IMR-90 (cell line): ENCODE data around the gene RNF41. TPM values are rescaled to one million over a fixed set of nuclear protein-coding genes. Genes with fewer than 3 reads are reported as not detected.

Experiments used
- ATAC-seq: fragments of 200-7000 bp; cut with Tn5 transposase; 2 replicates; pipeline ENCODE4 v1.9.1; 2020; ENCODE audit warnings: low read depth, mild to moderate bottlenecking, moderate library complexity
- BruUV-seq: library from RNA; stranded (reverse); fragments of 400-500 nt; replicated peaks from 2 replicates; lab custom pipeline; 2021; lab: Mats Ljungman, UMichigan
- CTCF ChIA-PET: fragments of 300-600 bp; formaldehyde crosslinking; extraction: SDS; loops from one replicate; lab custom pipeline; 2021; ENCODE audit warnings: antibody characterized with exemption; lab: Yijun Ruan, JAX
- POLR2A ChIA-PET: fragments of 300-600 bp; sonication (Branson Sonifier 250); formaldehyde crosslinking; loops from one replicate; lab custom pipeline; 2022; ENCODE audit warnings: antibody characterized with exemption; ENCODE audit not compliant: unreplicated experiment; lab: Charles Lee
- DNase-seq: peaks from one replicate; pipeline ENCODE4 v3.0.0; 2013
- H2AFZ ChIP-seq: replicated peaks from 2 replicates; pipeline ENCODE3; 2013; ENCODE audit warnings: low read length, mild to moderate bottlenecking; ENCODE audit not compliant: poor library complexity
- H2AK5ac ChIP-seq: 2 replicates; pipeline ENCODE4 v1.6.1; 2013; ENCODE audit warnings: low read depth, low read length, inconsistent platforms
- H2AK9ac ChIP-seq: replicated peaks from 2 replicates; pipeline ENCODE3; 2013; ENCODE audit warnings: mild to moderate bottlenecking, low read depth, low read length, moderate library complexity; ENCODE audit not compliant: poor library complexity
- H2BK120ac ChIP-seq: 2 replicates; pipeline ENCODE4 v1.6.1; 2013; ENCODE audit warnings: low read depth, low read length, inconsistent platforms
- H2BK15ac ChIP-seq: 3 replicates; pipeline ENCODE4 v1.6.1; 2013; ENCODE audit warnings: low read depth, low read length, inconsistent platforms
- H2BK20ac ChIP-seq: 2 replicates; pipeline ENCODE4 v1.6.1; 2013; ENCODE audit warnings: low read depth, mild to moderate bottlenecking, inconsistent platforms, low read length, moderate library complexity
- H2BK5ac ChIP-seq: 2 replicates; pipeline ENCODE4 v1.6.1; 2013; ENCODE audit warnings: mild to moderate bottlenecking, low read depth, low read length, inconsistent platforms; ENCODE audit not compliant: poor library complexity, severe bottlenecking
- H3K14ac ChIP-seq: replicated peaks from 2 replicates; pipeline ENCODE4 v1.6.1; 2013; ENCODE audit warnings: low read depth, low read length, inconsistent platforms
- H3K18ac ChIP-seq: 2 replicates; pipeline ENCODE4 v1.6.1; 2013; ENCODE audit warnings: low read depth, low read length, control low read depth
- H3K23ac ChIP-seq: 2 replicates; pipeline ENCODE4 v1.6.1; 2013; ENCODE audit warnings: low read depth, low read length, inconsistent platforms
- H3K27ac ChIP-seq: 2 replicates; pipeline ENCODE4 v1.5.1; 2013; ENCODE audit warnings: mild to moderate bottlenecking, control low read depth, low read length; ENCODE audit not compliant: insufficient read depth
- H3K27me3 ChIP-seq: 2 replicates; pipeline ENCODE4 v1.6.1; 2013; ENCODE audit warnings: low read length; ENCODE audit not compliant: control insufficient read depth, insufficient read depth
- H3K36me3 ChIP-seq: 2 replicates; pipeline ENCODE4 v1.6.1; 2013; ENCODE audit warnings: low read length, mixed read lengths; ENCODE audit not compliant: control insufficient read depth, insufficient read depth
- H3K4ac ChIP-seq: 2 replicates; pipeline ENCODE4 v1.6.1; 2013; ENCODE audit warnings: low read depth, low read length, inconsistent platforms
- H3K4me1 ChIP-seq: 2 replicates; pipeline ENCODE4 v1.6.1; 2013; ENCODE audit warnings: low read length, mixed read lengths; ENCODE audit not compliant: control insufficient read depth, insufficient read depth
- H3K4me2 ChIP-seq: 2 replicates; pipeline ENCODE4 v1.6.1; 2013; ENCODE audit warnings: low read depth, mild to moderate bottlenecking, control low read depth, low read length, moderate library complexity
- H3K4me3 ChIP-seq: 2 replicates; pipeline ENCODE4 v1.5.1; 2013; ENCODE audit warnings: low read depth, mild to moderate bottlenecking, control low read depth, low read length, moderate library complexity; ENCODE audit not compliant: insufficient read depth
- H3K56ac ChIP-seq: 2 replicates; pipeline ENCODE4 v1.6.1; 2013; ENCODE audit warnings: low read length, inconsistent platforms; ENCODE audit not compliant: insufficient read depth; ENCODE audit errors: extremely low read depth
- H3K79me1 ChIP-seq, 2 experiments: 2 replicates each; pipeline ENCODE4 v1.6.1; 2013; ENCODE audit warnings: low read length in 2 of 2, inconsistent platforms in 1 of 2, low read depth in 1 of 2
- H3K9ac ChIP-seq: 2 replicates; pipeline ENCODE4 v1.6.1; 2013; ENCODE audit warnings: low read depth, low read length, control low read depth
- H3K9me1 ChIP-seq: 2 replicates; pipeline ENCODE4 v1.6.1; 2013; ENCODE audit warnings: low read length, inconsistent platforms; ENCODE audit not compliant: insufficient read depth
- H3K9me3 ChIP-seq: 2 replicates; pipeline ENCODE4 v1.6.1; 2013; ENCODE audit warnings: low read length; ENCODE audit not compliant: control insufficient read depth, insufficient read depth
- H4K20me1 ChIP-seq: 2 replicates; pipeline ENCODE4 v1.6.1; 2013; ENCODE audit warnings: low read length, inconsistent platforms; ENCODE audit not compliant: insufficient read depth
- H4K5ac ChIP-seq: 2 replicates; pipeline ENCODE4 v1.6.1; 2013; ENCODE audit warnings: mild to moderate bottlenecking, low read depth, low read length, control low read depth
- H4K8ac ChIP-seq, 2 experiments: 2 replicates each; pipeline ENCODE4 v1.6.1; 2013; ENCODE audit warnings: low read depth in 2 of 2, low read length in 2 of 2, control low read depth in 1 of 2, inconsistent platforms in 1 of 2
- H4K91ac ChIP-seq: 2 replicates; pipeline ENCODE4 v1.6.1; 2013; ENCODE audit warnings: low read depth, low read length, inconsistent platforms; ENCODE audit not compliant: insufficient read depth
- CTCF ChIP-seq: conservative IDR thresholded peaks from 2 replicates; pipeline ENCODE4 v1.5.1; 2012; ENCODE audit warnings: mild to moderate bottlenecking, low read depth, low read length, improper control_type of control experiment
- FOS ChIP-seq: fragments of 150-350 bp; IDR thresholded peaks from 2 replicates; pipeline ENCODE4 v1.6.1; 2016; ENCODE audit warnings: low read depth, low read length
- MAZ ChIP-seq: IDR thresholded peaks from 2 replicates; pipeline ENCODE4 v1.6.1; 2012; ENCODE audit warnings: low read depth, mild to moderate bottlenecking, low read length, improper control_type of control experiment, moderate library complexity, borderline replicate concordance
- MXI1 ChIP-seq: IDR thresholded peaks from 2 replicates; pipeline ENCODE4 v1.6.1; 2012; ENCODE audit warnings: low read depth, mild to moderate bottlenecking, low read length, moderate library complexity, borderline replicate concordance
- POLR2A ChIP-seq: IDR thresholded peaks from 2 replicates; pipeline ENCODE4 v1.6.1; 2012; ENCODE audit warnings: mild to moderate bottlenecking, low read depth, low read length
- SMC3 ChIP-seq: fragments of 150-350 bp; IDR thresholded peaks from 2 replicates; pipeline ENCODE4 v1.6.1; 2016; ENCODE audit warnings: low read depth, mild to moderate bottlenecking, antibody characterized with exemption, low read length, moderate library complexity
- USF2 ChIP-seq: fragments of 150-350 bp; IDR thresholded peaks from 2 replicates; pipeline ENCODE4 v1.6.1; 2017; ENCODE audit warnings: mild to moderate bottlenecking, antibody characterized with exemption, low read length, low read depth
- WGBS, 2 experiments: methylation state at CpG; one replicate each; pipeline versions ENCODE4 v1.1.5 to v1.1.7; 2013; ENCODE audit warnings: missing lambda C conversion rate in 2 of 2; ENCODE audit not compliant: insufficient read length in 1 of 2; ENCODE audit errors: extremely low coverage in 2 of 2; 5-methylcytosine and 5-hydroxymethylcytosine counted together
- dilution Hi-C: fragments of 300-500 bp; cut with HindIII; formaldehyde crosslinking; loops from one replicate; pipeline ENCODE4 v1.14.3; 2018; ENCODE audit warnings: low sequenced_read_pairs; ENCODE audit not compliant: unreplicated experiment
- in situ Hi-C: fragments of 300-500 bp; cut with MboI; formaldehyde crosslinking; loops from 3 replicates; pipeline ENCODE4 v1.14.3; 2019; ENCODE audit warnings: low sequenced_read_pairs, inconsistent platforms, mixed read lengths
- intact Hi-C: fragments of 100-400 bp; cut with micrococcal nuclease; formaldehyde crosslinking; loops from 2 replicates; pipeline ENCODE4 v1.10.0; 2022
- polyA plus RNA-seq, 3 experiments: library from polyadenylated mRNA; depleted of rRNA; stranded (reverse); fragments of >200 nt; gene quantifications; 2 replicates each; pipeline ENCODE4 v1.2.3, GENCODE V29; 2012; ENCODE audit warnings: low replicate concordance in 1 of 3
- total RNA-seq: library from RNA; depleted of rRNA; stranded (reverse); fragments of >200 nt; gene quantifications from 2 replicates; pipeline ENCODE4 v1.2.3, GENCODE V29; 2012

The RNF41 gene
- total and polyA plus RNA-seq, 2 of the 4 experiments (the other 2 are of a cell fraction), result 112 to 272 TPM

- peak; percentile 29; the same call in 1 of the 2 replicates for TF ChIP-seq MXI1
- no peak for TF ChIP-seq POLR2A
- TF ChIP-seq SMC3, result peak; percentile 35; the same call in 1 of the 2 replicates
Measured at GRCh38 chr12:56258068-56258819, 36.5 kb upstream of the RNF41 start, which contains the start of gene ANKRD52 (continued).

GRCh38 chr12:56257491-56258067 is 35.9 kb upstream of the RNF41 start:
- 0% methylated on average over 11 of the region's 27 CpGs; no CpG with 5 or more reads in 1 of the 2 experiments for WGBS, 2 experiments
- intact Hi-C loops (loop anchor here (2.0 kb wide), 2 partner anchors 139 to 207 kb away; partner anchors contain the start of gene ZC3H10), dilution Hi-C loops (no loop called here), in situ Hi-C loops (no loop called here)
- Histone ChIP-seq H3K4me3 (peak overlapping the region; percentile 94), H2BK120ac (no peak overlapping the region), H3K4me1 (peaks cover 22% of the 10 kb centered on the region), H3K9me3 (no peaks in the 10 kb centered on the region), H3K4ac (peak overlapping the region; percentile 85), H3K27me3 (no peaks in the 10 kb centered on the region), H2AK9ac (peak overlapping the region; percentile 97), H4K20me1 (peaks cover 42% of the 10 kb centered on the region), H2BK15ac (no peak overlapping the region), H3K23ac (peak overlapping the region; percentile 94), H3K4me2 (peak overlapping the region; percentile 92), H3K9me1 (peaks cover 28% of the 10 kb centered on the region), H3K36me3 (peaks cover 41% of the 10 kb centered on the region), H4K91ac (peak overlapping the region; percentile 75), H4K5ac (peak overlapping the region; percentile 33; the same call in 1 of the 2 replicates), H3K27ac (peak overlapping the region; percentile 92), H2BK5ac (peak overlapping the region; percentile 85), H3K9ac (peak overlapping the region; percentile 96), H3K14ac (peak overlapping the region; percentile 89), H2BK20ac (no peak overlapping the region), H2AFZ (peak overlapping the region; percentile 93), H2AK5ac (peak overlapping the region; percentile 89), H3K56ac (peak overlapping the region; percentile 79), H3K18ac (peak overlapping the region; percentile 18), H4K8ac (peak overlapping the region; percentile 81 to 94), H3K79me1 (peaks cover 35 to 52% of the 10 kb centered on the region in 2 experiments)
- TSS peak; percentile 34 for BruUV-seq
- peak; percentile 11 for DNase-seq
- ATAC-seq, result peak; percentile 19
- TF ChIP-seq SMC3 (no peak), FOS (no peak), MAZ (0 out of 2 replicates have a peak, but pooled peaks have one; percentile 18), CTCF (no peak), USF2 (no peak)
- CTCF ChIA-PET, result interaction anchor here (0.7 kb wide), 1 partner anchor 8 kb away, joined by 3 read pairs; no protein-coding TSS in a partner anchor
- POLR2A ChIA-PET, result no interaction called here
